GM18867 (cell line): ENCODE measurements around the gene ZNF335.

Experiments
- ATAC-seq: cut with Tn5 transposase; IDR thresholded peaks from one replicate; pipeline ENCODE4 v1.9.1; 2021; ENCODE audit warnings: mild to moderate bottlenecking, moderate library complexity; ENCODE audit not compliant: unreplicated experiment

The ZNF335 gene

GRCh38 chr20:45952861-45953260, 19.1 kb downstream of the ZNF335 start:
- ATAC-seq: no peak

GRCh38 chr20:45951925-45952834, 19.8 kb downstream of the ZNF335 start:
- ATAC-seq: no peak

- no peak for ATAC-seq
These were observed 21.7 kb downstream of the ZNF335 start for GRCh38 chr20:45950330-45950646.

GRCh38 chr20:45949542-45950329, 22.3 kb downstream of the ZNF335 start:
- no peak for ATAC-seq

- no peak for ATAC-seq
These were observed 23.1 kb downstream of the ZNF335 start for GRCh38 chr20:45948742-45949541.

- ATAC-seq: no peak
These were observed 23.7 kb downstream of the ZNF335 start for GRCh38 chr20:45948261-45948733.

- no peak for ATAC-seq
These were observed 24.7 kb downstream of the ZNF335 start for GRCh38 chr20:45947110-45947866.

- ATAC-seq: no peak
These were observed 25.6 kb downstream of the ZNF335 start for GRCh38 chr20:45946149-45946970.

- ATAC-seq: no peak
These were observed 26.3 kb downstream of the ZNF335 start for GRCh38 chr20:45945678-45946148.

- ATAC-seq: no peak
These were observed 26.9 kb downstream of the ZNF335 start for GRCh38 chr20:45944965-45945677.

GRCh38 chr20:45944151-45944964, 27.6 kb downstream of the ZNF335 start:
- ATAC-seq: no peak

GRCh38 chr20:45943613-45944012, 28.4 kb downstream of the ZNF335 start:
- ATAC-seq: no peak

GRCh38 chr20:45940469-45940868, 31.5 kb downstream of the ZNF335 start:
- no peak for ATAC-seq

- ATAC-seq: no peak
These were observed 31.9 kb downstream of the ZNF335 start for GRCh38 chr20:45940053-45940452.

GRCh38 chr20:45938727-45939438, 33.1 kb downstream of the ZNF335 start:
- no peak for ATAC-seq

- no peak for ATAC-seq
These were observed 34.2 kb downstream of the ZNF335 start for GRCh38 chr20:45937765-45938164.

GRCh38 chr20:45935416-45936046, 36.5 kb downstream of the ZNF335 start:
- ATAC-seq: peak; percentile 17
